Progenitor cell of endocrine pancreas (in vitro differentiated cells): ENCODE measurements around the gene OLFML1. TPM values are rescaled to one million over a fixed set of nuclear protein-coding genes. Genes with fewer than 3 reads are reported as not detected.

Source experiments
- DNase-seq: peaks from one replicate; pipeline ENCODE4 v3.0.0; 2021; ENCODE audit warnings: low spot score; ENCODE audit not compliant: unreplicated experiment
- H3K27ac Mint-ChIP-seq: 2 replicates; pipeline ENCODE4 v1.8.0; 2021; ENCODE audit warnings: mild to moderate bottlenecking, moderate library complexity, mixed read lengths
- H3K27me3 Mint-ChIP-seq: 2 replicates; pipeline ENCODE4 v1.8.0; 2021; ENCODE audit warnings: mixed read lengths
- H3K36me3 Mint-ChIP-seq: 2 replicates; pipeline ENCODE4 v1.8.0; 2022; ENCODE audit warnings: mixed read lengths; ENCODE audit not compliant: insufficient read depth
- H3K4me1 Mint-ChIP-seq: 2 replicates; pipeline ENCODE4 v1.8.0; 2021; ENCODE audit warnings: low read depth, mixed read lengths
- H3K4me3 Mint-ChIP-seq: 2 replicates; pipeline ENCODE4 v1.8.0; 2021; ENCODE audit warnings: low read depth, mild to moderate bottlenecking, moderate library complexity, mixed read lengths
- H3K9me3 Mint-ChIP-seq: 2 replicates; pipeline ENCODE4 v1.8.0; 2021; ENCODE audit warnings: low read depth, mixed read lengths
- CTCF ChIP-seq: fragments of 200-600 bp; sonication (generic); IDR thresholded peaks from one replicate; pipeline ENCODE4 v1.5.0; 2021; ENCODE audit warnings: antibody characterized with exemption, mild to moderate bottlenecking; ENCODE audit not compliant: unreplicated experiment
- total RNA-seq: library from RNA; stranded (reverse); gene quantifications from 2 replicates; pipeline ENCODE4 v1.2.1, GENCODE V29; 2021

The OLFML1 gene
- total RNA-seq, 1 donor from 2014 or later: not detected

DNA sequence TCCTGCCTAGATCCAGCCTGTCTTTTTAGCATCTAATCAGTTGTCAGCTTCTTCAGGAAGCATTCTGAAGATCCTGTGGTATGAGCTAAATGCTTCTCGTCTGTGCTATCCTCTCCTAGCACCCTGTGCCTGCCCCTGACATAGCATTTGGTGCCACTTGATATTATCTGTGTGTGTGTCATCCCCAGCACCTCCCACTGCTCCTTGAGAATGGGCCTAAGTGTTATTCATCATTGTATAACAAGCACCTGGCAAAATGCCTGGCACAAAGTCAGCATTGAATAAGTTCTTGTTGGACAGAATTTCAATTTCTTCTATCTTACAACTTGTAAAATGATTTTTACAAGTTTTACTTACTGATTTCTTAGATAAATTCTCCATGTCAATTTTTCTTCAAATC lies 28.1 kb upstream of the OLFML1 start:
- no peak overlapping the region for H3K27ac Mint-ChIP-seq
- H3K9me3 Mint-ChIP-seq: no peaks in the 10 kb centered on the region
- DNase-seq: no peak
- no peaks in the 10 kb centered on the region for H3K27me3 Mint-ChIP-seq
- no peak overlapping the region for H3K4me3 Mint-ChIP-seq
- H3K36me3 Mint-ChIP-seq: no peaks in the 10 kb centered on the region
- no peak for TF ChIP-seq CTCF
- H3K4me1 Mint-ChIP-seq: no peaks in the 10 kb centered on the region

- H3K27ac Mint-ChIP-seq: no peak overlapping the region
- H3K4me3 Mint-ChIP-seq: no peak overlapping the region
- no peaks in the 10 kb centered on the region for H3K36me3 Mint-ChIP-seq
- no peak for DNase-seq
- no peaks in the 10 kb centered on the region for H3K4me1 Mint-ChIP-seq
- no peaks in the 10 kb centered on the region for H3K27me3 Mint-ChIP-seq
- no peak for TF ChIP-seq CTCF
- H3K9me3 Mint-ChIP-seq: no peaks in the 10 kb centered on the region
These were observed 22.6 kb upstream of the OLFML1 start for GRCh38 chr11:7462706-7463105.

- Mint-ChIP-seq H3K9me3 (no peaks in the 10 kb centered on the region), H3K36me3 (no peaks in the 10 kb centered on the region), H3K27ac (no peak overlapping the region), H3K27me3 (no peaks in the 10 kb centered on the region), H3K4me3 (no peak overlapping the region), H3K4me1 (no peaks in the 10 kb centered on the region)
- no peak for DNase-seq
- no peak for TF ChIP-seq CTCF
These were observed 17.7 kb upstream of the OLFML1 start for GRCh38 chr11:7467652-7468051.

DNA sequence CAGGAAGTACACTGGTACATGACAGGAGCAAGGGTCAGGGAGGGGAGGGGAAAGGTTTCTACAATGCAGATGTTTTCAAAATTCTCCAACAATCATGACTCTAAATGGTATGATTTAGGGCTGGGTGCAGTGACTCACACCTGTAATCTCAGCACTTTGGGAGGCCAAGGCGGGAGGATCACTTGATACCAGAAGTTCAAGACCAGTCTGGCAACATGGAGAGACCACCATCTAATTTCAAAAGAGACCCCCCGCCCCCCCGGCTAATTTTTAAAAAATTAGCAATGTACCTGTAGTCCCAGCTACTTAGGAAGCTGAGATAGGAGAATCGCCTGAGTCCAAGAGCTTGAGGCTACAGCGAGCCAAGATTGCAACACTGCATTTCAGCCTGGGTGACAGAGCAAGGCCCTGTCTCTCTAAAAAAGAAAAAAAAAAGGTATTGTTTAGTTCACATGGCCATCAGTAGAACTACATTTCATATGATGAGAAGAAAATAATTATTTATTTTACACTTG lies 15.9 kb upstream of the OLFML1 start:
- no peak overlapping the region for H3K4me3 Mint-ChIP-seq

GRCh38 chr11:7471071-7471470 lies 14.2 kb upstream of the OLFML1 start:
- H3K4me3 Mint-ChIP-seq: no peak overlapping the region
- no peaks in the 10 kb centered on the region for H3K9me3 Mint-ChIP-seq
- TF ChIP-seq CTCF: no peak

More for the DNA sequence above, 15.9 kb upstream of the OLFML1 start:
- Mint-ChIP-seq H3K36me3 (no peaks in the 10 kb centered on the region), H3K9me3 (no peaks in the 10 kb centered on the region), H3K27me3 (no peaks in the 10 kb centered on the region), H3K27ac (no peak overlapping the region), H3K4me1 (no peaks in the 10 kb centered on the region)
- DNase-seq: no peak
- TF ChIP-seq CTCF: no peak

More at GRCh38 chr11:7471071-7471470, 14.2 kb upstream of the OLFML1 start:
- Mint-ChIP-seq H3K36me3 (no peaks in the 10 kb centered on the region), H3K27ac (no peak overlapping the region), H3K27me3 (no peaks in the 10 kb centered on the region), H3K4me1 (no peaks in the 10 kb centered on the region)
- no peak for DNase-seq
